Testis (tissue), 3 donors: ENCODE data around the gene CLIC4. TPM values are rescaled to one million over a fixed set of nuclear protein-coding genes. Genes with fewer than 3 reads are reported as not detected.
"Not testable (repeated sequence)": the region's sequence is repeated elsewhere in the genome, so short reads cannot be mapped to it uniquely, and the experiment has no call there.

Experiments
- DNase-seq: peaks from one replicate; pipeline ENCODE4 v3.0.0-alpha.2; 2019
- H3K27ac ChIP-seq, 2 donors: fragments of 200-600 bp; sonication (generic); one replicate each; pipeline ENCODE4 v1.5.1; 2019
- H3K27me3 ChIP-seq: fragments of 200-600 bp; sonication (generic); one replicate; pipeline ENCODE4 v1.5.1; 2019
- H3K36me3 ChIP-seq: fragments of 200-600 bp; sonication (generic); one replicate; pipeline ENCODE4 v1.5.1; 2017; ENCODE audit warnings: low read depth; ENCODE audit errors: missing control alignments
- H3K4me1 ChIP-seq: fragments of 200-600 bp; sonication (generic); one replicate; pipeline ENCODE4 v1.5.1; 2019
- H3K4me3 ChIP-seq, 2 donors: fragments of 200-600 bp; sonication (generic); one replicate each; pipeline ENCODE4 v1.5.1; 2017 to 2019
- H3K9me3 ChIP-seq: fragments of 200-600 bp; sonication (generic); one replicate; pipeline ENCODE4 v1.5.1; 2017
- POLR2A ChIP-seq: fragments of 450-650 bp; IDR thresholded peaks from one replicate; pipeline ENCODE4 v1.6.1; 2017; ENCODE audit warnings: antibody characterized with exemption, mild to moderate bottlenecking, moderate library complexity
- WGBS, 2 donors: methylation state at CpG; one replicate each; pipeline ENCODE4 v1.1.5; 2018; 5-methylcytosine and 5-hydroxymethylcytosine counted together
- intact Hi-C: fragments of 100-400 bp; cut with DNase I; formaldehyde crosslinking; loops from one replicate; pipeline ENCODE4 v1.15.1; 2023; ENCODE audit warnings: low total_unique reads
- polyA plus RNA-seq: library from polyadenylated mRNA; stranded (reverse); fragments of 350-450 nt; fragmentation: Illumina TruSeq; extraction: RNeasy Lipid Tissue Mini Kit (QIAGEN cat#74804); gene quantifications from one replicate; pipeline ENCODE4 v1.2.3, GENCODE V29; 2014; ENCODE audit warnings: low read depth, low replicate concordance; ENCODE audit not compliant: insufficient read depth
- total RNA-seq, 2 donors: library from RNA; depleted of rRNA; stranded (reverse); fragments of >200 nt; gene quantifications; one replicate each; pipeline ENCODE4 v1.2.3, GENCODE V29; 2016
- TF ChIP-seq, protein P1 (sequence below), 3 experiments: fragments of 450-650 bp in 2 of 3; fragments of 200-600 bp in 1 of 3; sonication (generic) in 1 of 3; IDR thresholded peaks; one replicate each; pipeline ENCODE4 v1.5.1; 2016 to 2019; ENCODE audit warnings: antibody characterized with exemption in 3 of 3, mild to moderate bottlenecking in 2 of 3, moderate library complexity in 1 of 3

The CLIC4 gene
- total and polyA plus RNA-seq, 3 donors from 2014 or later, result 47.2 to 72.4 (median 48.8) TPM

DNA sequence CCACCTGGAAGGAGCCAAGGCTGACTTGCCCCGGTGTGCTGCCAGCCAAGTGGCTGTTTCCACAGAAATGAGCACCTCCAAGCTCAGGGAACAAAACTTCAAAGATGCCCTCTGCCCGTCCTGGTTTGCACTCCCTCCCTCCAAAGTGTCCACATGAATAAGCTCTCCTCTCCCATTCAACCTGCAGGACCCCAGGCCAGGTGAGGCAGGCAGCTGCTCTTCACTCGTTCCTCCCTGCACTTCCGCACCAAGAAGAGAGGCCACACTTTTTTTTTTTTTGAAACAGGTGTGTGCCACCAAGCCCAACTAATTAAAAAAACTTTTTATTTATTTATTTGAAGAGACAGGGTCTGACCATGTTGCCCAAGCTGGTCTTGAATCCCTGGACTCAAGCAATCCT, 18.5 kb upstream of the CLIC4 start:
- H3K4me1 ChIP-seq, result peaks cover 19% of the 10 kb centered on the region
- intact Hi-C loops, result no loop called here
- no peaks in the 10 kb centered on the region for H3K9me3 ChIP-seq
- no peak overlapping the region for H3K4me3 ChIP-seq
- no peaks in the 10 kb centered on the region for H3K27me3 ChIP-seq
- H3K36me3 ChIP-seq, result no peaks in the 10 kb centered on the region
- 88 to 94% methylated on average over 4 of the region's 4 CpGs for WGBS, 2 donors
- H3K27ac ChIP-seq, result peak overlapping the region in 1 of 2 donors; percentile 2
- TF ChIP-seq POLR2A, result no peak
- TF ChIP-seq, protein P1, sequence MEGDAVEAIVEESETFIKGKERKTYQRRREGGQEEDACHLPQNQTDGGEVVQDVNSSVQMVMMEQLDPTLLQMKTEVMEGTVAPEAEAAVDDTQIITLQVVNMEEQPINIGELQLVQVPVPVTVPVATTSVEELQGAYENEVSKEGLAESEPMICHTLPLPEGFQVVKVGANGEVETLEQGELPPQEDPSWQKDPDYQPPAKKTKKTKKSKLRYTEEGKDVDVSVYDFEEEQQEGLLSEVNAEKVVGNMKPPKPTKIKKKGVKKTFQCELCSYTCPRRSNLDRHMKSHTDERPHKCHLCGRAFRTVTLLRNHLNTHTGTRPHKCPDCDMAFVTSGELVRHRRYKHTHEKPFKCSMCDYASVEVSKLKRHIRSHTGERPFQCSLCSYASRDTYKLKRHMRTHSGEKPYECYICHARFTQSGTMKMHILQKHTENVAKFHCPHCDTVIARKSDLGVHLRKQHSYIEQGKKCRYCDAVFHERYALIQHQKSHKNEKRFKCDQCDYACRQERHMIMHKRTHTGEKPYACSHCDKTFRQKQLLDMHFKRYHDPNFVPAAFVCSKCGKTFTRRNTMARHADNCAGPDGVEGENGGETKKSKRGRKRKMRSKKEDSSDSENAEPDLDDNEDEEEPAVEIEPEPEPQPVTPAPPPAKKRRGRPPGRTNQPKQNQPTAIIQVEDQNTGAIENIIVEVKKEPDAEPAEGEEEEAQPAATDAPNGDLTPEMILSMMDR (IDR thresholded peaks at IDR 0.05), result no peak
- no peak for DNase-seq

DNA sequence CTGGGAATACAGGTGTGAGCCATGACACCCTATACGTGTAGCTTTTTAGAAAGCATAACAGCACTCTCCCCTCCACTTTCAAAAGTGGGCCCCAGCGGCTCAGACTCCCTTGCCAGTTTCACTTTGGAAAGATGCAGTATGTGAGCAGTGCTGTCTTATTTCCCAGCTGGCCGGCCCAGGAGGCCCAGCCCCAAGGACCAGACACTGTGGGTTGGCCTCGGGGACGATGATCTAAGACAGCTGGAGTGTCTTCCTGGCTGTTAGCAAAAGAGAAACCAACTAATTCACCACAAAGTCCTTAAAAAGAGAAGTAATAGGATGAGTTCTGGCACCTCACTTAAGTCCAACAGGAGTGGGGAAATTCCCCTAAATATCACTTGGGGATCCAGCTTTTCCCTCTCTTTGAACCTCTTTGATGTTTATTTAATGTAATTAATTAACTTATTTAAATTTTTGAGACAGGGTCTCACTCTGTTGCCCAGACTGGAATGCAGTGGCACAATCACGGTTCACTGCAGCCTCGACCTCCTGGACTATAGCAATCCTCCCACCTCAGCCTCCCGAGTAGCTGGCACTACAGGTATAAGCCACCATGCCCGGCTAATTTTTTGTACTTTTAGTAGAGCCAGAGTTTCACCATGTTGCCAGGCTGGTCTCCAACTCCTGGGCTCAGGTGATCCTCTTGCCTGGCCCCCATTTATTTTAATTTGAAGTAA, 17.6 kb upstream of the CLIC4 start:
- Histone ChIP-seq H3K9me3 (no peaks in the 10 kb centered on the region), H3K4me1 (peaks cover 19% of the 10 kb centered on the region), H3K4me3 (no peak overlapping the region), H3K27ac (peak overlapping the region in 1 of 2 donors; percentile 2), H3K36me3 (no peaks in the 10 kb centered on the region), H3K27me3 (no peaks in the 10 kb centered on the region)
- 44 to 49% methylated on average over 7 to 9 of the region's 9 CpGs for WGBS, 2 donors
- no peak for TF ChIP-seq POLR2A
- TF ChIP-seq, protein P1 (IDR thresholded peaks at IDR 0.05), result no peak
- peak; percentile 74 for DNase-seq
- intact Hi-C loops, result no loop called here

DNA sequence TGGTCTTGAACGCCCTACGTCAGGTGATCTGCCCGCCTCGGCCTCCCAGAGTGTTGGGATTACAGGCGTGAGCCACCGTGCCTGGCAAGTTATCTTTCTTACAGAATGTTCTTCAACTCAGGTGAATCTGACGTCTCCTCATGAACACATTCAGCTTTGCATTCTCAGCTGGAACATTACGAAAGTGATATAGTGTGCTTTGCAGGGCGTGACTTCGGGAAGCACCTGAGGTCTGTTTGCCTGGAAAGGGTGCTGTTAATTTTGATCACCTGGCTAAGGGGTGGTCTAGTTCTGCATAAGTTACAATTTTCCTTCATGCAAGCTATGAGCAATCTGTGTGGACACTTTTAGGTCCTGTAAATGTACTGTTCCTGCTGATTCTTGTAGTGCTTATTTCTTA, 16.3 kb upstream of the CLIC4 start:
- no peak for DNase-seq
- H3K27ac ChIP-seq, result no peak overlapping the region
- no peaks in the 10 kb centered on the region for H3K27me3 ChIP-seq
- H3K4me3 ChIP-seq, result no peak overlapping the region
- intact Hi-C loops, result no loop called here
- H3K4me1 ChIP-seq, result peaks cover 19% of the 10 kb centered on the region
- TF ChIP-seq, protein P1 (IDR thresholded peaks at IDR 0.05), result no peak
- no peak for TF ChIP-seq POLR2A
- no peaks in the 10 kb centered on the region for H3K9me3 ChIP-seq
- H3K36me3 ChIP-seq, result no peaks in the 10 kb centered on the region
- 93 to 99% methylated on average over 10 of the region's 10 CpGs for WGBS, 2 donors

DNA sequence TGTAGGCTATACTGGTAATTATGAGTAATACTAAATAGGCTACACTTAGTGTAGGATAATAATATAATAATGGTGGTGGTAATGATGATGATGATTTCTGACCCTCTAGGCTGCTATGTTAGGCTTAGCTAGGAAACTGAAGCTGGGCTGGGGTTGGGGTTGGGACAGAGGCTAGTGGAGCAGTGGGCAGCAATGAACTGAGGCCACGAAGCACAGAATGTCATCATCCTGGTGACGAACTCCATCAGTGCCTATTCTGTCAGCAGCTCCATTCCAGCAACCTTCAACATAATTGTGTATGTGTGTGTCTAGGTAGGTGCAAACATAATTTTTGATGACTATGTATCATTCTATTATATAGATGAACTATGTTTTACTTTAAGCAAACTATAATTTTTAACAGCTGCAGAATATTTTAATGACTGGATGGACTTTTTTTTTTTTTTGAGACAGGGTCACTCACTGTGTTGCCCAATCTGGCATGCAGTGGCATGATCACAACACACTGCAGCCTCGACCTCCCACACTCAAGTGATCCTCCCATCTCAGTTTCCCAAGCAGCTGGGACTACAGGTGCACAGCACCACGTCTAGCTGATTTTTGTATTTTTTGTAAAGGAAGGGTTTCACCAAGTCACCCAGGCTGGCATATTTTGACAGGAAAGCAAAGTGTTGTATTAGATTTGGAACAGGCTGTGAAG, 12.9 kb upstream of the CLIC4 start:
- 78 to 84% methylated on average over 4 of the region's 4 CpGs for WGBS, 2 donors
- Histone ChIP-seq H3K9me3 (no peaks in the 10 kb centered on the region), H3K4me1 (peaks cover 23% of the 10 kb centered on the region), H3K27me3 (no peaks in the 10 kb centered on the region), H3K36me3 (no peaks in the 10 kb centered on the region), H3K4me3 (no peak overlapping the region), H3K27ac (no peak overlapping the region)
- no peak for DNase-seq
- intact Hi-C loops, result no loop called here
- TF ChIP-seq POLR2A, result no peak
- TF ChIP-seq, protein P1 (IDR thresholded peaks at IDR 0.05), result no peak

DNA sequence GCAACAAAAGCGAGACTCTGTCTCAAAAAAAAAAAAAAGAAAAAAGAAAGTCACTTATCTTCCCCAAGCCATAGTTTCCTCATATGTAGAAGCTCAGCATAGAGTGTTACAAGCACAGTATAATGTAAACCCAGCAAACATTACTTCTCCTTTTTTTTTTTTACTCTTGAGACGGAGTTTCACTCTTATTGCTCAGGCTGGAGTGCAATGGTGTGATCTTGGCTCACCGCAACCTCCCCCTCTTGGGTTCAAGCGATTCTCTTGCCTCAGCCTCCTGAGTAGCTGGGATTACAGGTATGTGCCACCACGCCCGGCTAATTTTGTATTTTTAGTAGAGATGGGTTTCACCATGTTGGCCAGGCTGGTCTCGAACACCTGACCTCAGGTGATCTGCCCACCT, 11.9 kb upstream of the CLIC4 start:
- H3K9me3 ChIP-seq, intact Hi-C loops, DNase-seq, H3K36me3 ChIP-seq, H3K4me3 ChIP-seq, H3K27ac ChIP-seq, H3K27me3 ChIP-seq: not testable (repeated sequence)
- WGBS, 2 donors, result 78 to 88% methylated on average over 7 of the region's 7 CpGs
- peaks cover 21% of the 10 kb centered on the region for H3K4me1 ChIP-seq
